HCT116 (cell line): ENCODE measurements around the gene SPCS2. TPM values are rescaled to one million over a fixed set of nuclear protein-coding genes. Genes with fewer than 3 reads are reported as not detected.

Experiments used
- ATAC-seq: fragments of 200-7000 bp; cut with Tn5 transposase; 2 replicates; pipeline ENCODE4 v1.9.1; 2020; ENCODE audit warnings: mild to moderate bottlenecking, moderate library complexity
- BruUV-seq: library from RNA; stranded (reverse); fragments of 400-500 nt; replicated peaks from 2 replicates; lab custom pipeline; 2021; lab: Mats Ljungman, UMichigan
- CTCF ChIA-PET: fragments of 300-600 bp; sonication (Branson Sonifier 250); formaldehyde crosslinking; loops from one replicate; lab custom pipeline; 2021; ENCODE audit warnings: antibody characterized with exemption; lab: Charles Lee
- POLR2A ChIA-PET: fragments of 300-600, 350-600 bp; sonication (Branson Sonifier 250); formaldehyde crosslinking; loops from one replicate; lab custom pipeline; 2021; ENCODE audit warnings: antibody characterized with exemption; lab: Charles Lee
- RAD21 ChIA-PET, 2 experiments: fragments of 300-600 bp; sonication (Branson Sonifier 250); formaldehyde crosslinking; loops; one replicate each; lab custom pipeline; 2023; ENCODE audit warnings: low total read pairs in 2 of 2; ENCODE audit not compliant: uncharacterized antibody in 2 of 2, unreplicated experiment in 2 of 2, low non-redundant PET in 1 of 2; lab: Charles Lee
- DNase-seq: peaks from one replicate; pipeline ENCODE4 v3.0.0-alpha.2; 2010; ENCODE audit warnings: low read depth, low spot score
- H2AFZ ChIP-seq: fragments of 200-600 bp; shearing (Covaris generic), sonication (generic); 2 replicates; pipeline ENCODE4 v1.6.1; 2017; ENCODE audit warnings: low read depth, mixed run types, mixed read lengths, antibody characterized with exemption, low read length; ENCODE audit not compliant: poor library complexity, severe bottlenecking
- H3K27ac ChIP-seq: 2 replicates; pipeline ENCODE4 v1.5.1; 2012; ENCODE audit warnings: low read depth, low read length
- H3K27me3 ChIP-seq: fragments of 200-600 bp; sonication (generic); 2 replicates; pipeline ENCODE4 v1.6.1; 2016; ENCODE audit warnings: mixed run types, low read length, mixed read lengths; ENCODE audit not compliant: insufficient read depth
- H3K36me3 ChIP-seq, 2 experiments: fragments of 200-500 bp in 1 of 2; fragments of 200-600 bp in 1 of 2; sonication (Bioruptor generic) in 1 of 2; sonication (generic) in 1 of 2; 2 replicates each; pipeline versions ENCODE4 v1.5.1 to v1.6.1; 2014 to 2016; ENCODE audit warnings: low read length in 2 of 2, inconsistent platforms in 1 of 2, mixed read lengths in 1 of 2, mixed run types in 1 of 2; ENCODE audit not compliant: insufficient read depth in 2 of 2, control insufficient read depth in 1 of 2
- H3K4me1 ChIP-seq, 2 experiments: fragments of 200-600 bp in 1 of 2; sonication (generic) in 1 of 2; 2 replicates each; pipeline versions ENCODE4 v1.5.1 to v1.6.1; 2012 to 2017; ENCODE audit warnings: low read length in 2 of 2, inconsistent platforms in 1 of 2, mild to moderate bottlenecking in 1 of 2, mixed read lengths in 1 of 2, mixed run types in 1 of 2, moderate library complexity in 1 of 2; ENCODE audit not compliant: insufficient read depth in 2 of 2, control insufficient read depth in 1 of 2
- H3K4me2 ChIP-seq: fragments of 200-600 bp; sonication (generic); 2 replicates; pipeline ENCODE4 v1.6.1; 2017; ENCODE audit warnings: mixed run types, low read length, mixed read lengths
- H3K4me3 ChIP-seq, 2 experiments: fragments of 200-600 bp in 1 of 2; sonication (generic) in 1 of 2; replicated peaks in 1 of 2; 2 replicates each; pipeline ENCODE4 v1.5.1; 2011 to 2016; ENCODE audit warnings: low read length in 2 of 2, control low read depth in 1 of 2, low read depth in 1 of 2, mild to moderate bottlenecking in 1 of 2, mixed read lengths in 1 of 2, mixed run types in 1 of 2
- H3K79me2 ChIP-seq: fragments of 200-600 bp; sonication (generic); 2 replicates; pipeline ENCODE4 v1.6.1; 2017; ENCODE audit warnings: mild to moderate bottlenecking, mixed run types, low read length, moderate library complexity, mixed read lengths; ENCODE audit not compliant: insufficient read depth
- H3K9ac ChIP-seq: fragments of 200-600 bp; sonication (generic); 2 replicates; pipeline ENCODE4 v1.6.1; 2016; ENCODE audit warnings: low read length, mixed read lengths
- H3K9me2 ChIP-seq: fragments of 200-600 bp; sonication (generic), shearing (Covaris generic); 2 replicates; pipeline ENCODE4 v1.6.1; 2017; ENCODE audit warnings: mixed run types, mild to moderate bottlenecking, moderate library complexity; ENCODE audit not compliant: insufficient read depth
- H3K9me3 ChIP-seq, 2 experiments: fragments of 200-500 bp in 1 of 2; fragments of 200-600 bp in 1 of 2; sonication (Bioruptor generic) in 1 of 2; sonication (generic) in 1 of 2; 2 replicates each; pipeline ENCODE4 v1.6.1; 2014 to 2017; ENCODE audit warnings: low read length in 2 of 2, mixed read lengths in 2 of 2, inconsistent platforms in 1 of 2, low read depth in 1 of 2, mild to moderate bottlenecking in 1 of 2, mixed run types in 1 of 2, moderate library complexity in 1 of 2; ENCODE audit not compliant: control insufficient read depth in 1 of 2, insufficient read depth in 1 of 2
- H4K20me1 ChIP-seq: fragments of 200-600 bp; sonication (generic), shearing (Covaris generic); 2 replicates; pipeline ENCODE4 v1.6.1; 2017; ENCODE audit warnings: mixed run types, mild to moderate bottlenecking, moderate library complexity; ENCODE audit not compliant: insufficient read depth
- CTCF ChIP-seq, 3 experiments: fragments of 200-600 bp in 1 of 3; sonication (generic) in 1 of 3; IDR thresholded peaks in 2 of 3; conservative IDR thresholded peaks in 1 of 3; 2 replicates each; pipeline ENCODE4 v1.5.1; 2012 to 2017; ENCODE audit warnings: low read depth in 2 of 3, low read length in 2 of 3, antibody characterized with exemption in 1 of 3, borderline replicate concordance in 1 of 3, control low read depth in 1 of 3, mild to moderate bottlenecking in 1 of 3, mixed read lengths in 1 of 3, mixed run types in 1 of 3, moderate library complexity in 1 of 3; ENCODE audit not compliant: insufficient read depth in 1 of 3
- SP1 ChIP-seq: IDR thresholded peaks from 2 replicates; pipeline ENCODE4 v1.6.1; 2012; ENCODE audit warnings: low read depth
- intact Hi-C: fragments of 100-400 bp; cut with micrococcal nuclease; formaldehyde crosslinking; loops from 2 replicates; pipeline ENCODE4 v1.10.0; 2022
- total RNA-seq: library from RNA; stranded (reverse); gene quantifications from one replicate; pipeline ENCODE4 v1.2.1, GENCODE V29; 2021; ENCODE audit not compliant: unreplicated experiment
- TF ChIP-seq, protein P1 (sequence below): IDR thresholded peaks from 2 replicates; pipeline ENCODE4 v1.6.1; 2012; ENCODE audit warnings: low read depth

SPCS2 gene
- total RNA-seq, 1 experiment from 2014 or later, result 133 TPM

DNA sequence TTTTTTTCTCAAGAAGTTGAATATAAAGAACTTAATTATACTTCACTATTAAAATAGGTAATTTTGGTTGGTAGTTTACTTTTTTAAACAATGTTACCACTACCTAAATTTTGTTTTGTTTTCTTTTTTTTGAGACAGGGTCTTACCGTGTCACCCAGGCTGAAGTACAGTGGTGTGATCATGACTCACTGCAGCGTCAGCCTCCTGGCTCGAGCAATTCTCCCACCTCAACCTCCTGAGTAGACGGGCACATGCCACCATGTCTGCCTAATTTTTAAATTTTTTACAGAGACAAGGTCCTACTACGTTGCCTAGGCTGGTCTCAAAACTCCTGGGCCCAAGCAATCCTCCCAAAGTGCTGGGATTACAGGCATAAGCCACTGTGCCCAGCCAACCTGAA lies 17.6 kb downstream of the SPCS2 start:
- no peaks in the 10 kb centered on the region for H3K4me1 ChIP-seq
- peaks cover 61% of the 10 kb centered on the region for H3K79me2 ChIP-seq
- ChIA-PET CTCF (no interaction called here), RAD21 (no interaction called here), POLR2A (no interaction called here)
- no peaks in the 10 kb centered on the region for H3K27me3 ChIP-seq
- H3K9me2 ChIP-seq, result no peaks in the 10 kb centered on the region
- intact Hi-C loops, result no loop called here
- H3K9ac ChIP-seq, result no peak overlapping the region
- no TSS peak for BruUV-seq
- ATAC-seq (no peak), DNase-seq (no peak)
- no peaks in the 10 kb centered on the region for H3K9me3 ChIP-seq
- peaks cover 7% of the 10 kb centered on the region; the same call in 1 of the 2 replicates for H4K20me1 ChIP-seq
- H2AFZ ChIP-seq, result no peak overlapping the region
- no peak overlapping the region for H3K4me3 ChIP-seq
- H3K36me3 ChIP-seq, result peaks cover 4 to 14% of the 10 kb centered on the region in 2 experiments; a peak in 2 of 4 replicates
- H3K27ac ChIP-seq, result no peak overlapping the region
- H3K4me2 ChIP-seq, result no peak overlapping the region
- no peak for TF ChIP-seq SP1
- no peak for TF ChIP-seq CTCF (IDR thresholded peaks at IDR 0.05 in 2 of 3, conservative IDR thresholded peaks at IDR 0.05 in 1 of 3; ENCODE audit: borderline replicate concordance in 1 of 3, insufficient read depth in 1 of 3, low read depth in 2 of 3, low read length in 2 of 3)
- TF ChIP-seq, protein P1, sequence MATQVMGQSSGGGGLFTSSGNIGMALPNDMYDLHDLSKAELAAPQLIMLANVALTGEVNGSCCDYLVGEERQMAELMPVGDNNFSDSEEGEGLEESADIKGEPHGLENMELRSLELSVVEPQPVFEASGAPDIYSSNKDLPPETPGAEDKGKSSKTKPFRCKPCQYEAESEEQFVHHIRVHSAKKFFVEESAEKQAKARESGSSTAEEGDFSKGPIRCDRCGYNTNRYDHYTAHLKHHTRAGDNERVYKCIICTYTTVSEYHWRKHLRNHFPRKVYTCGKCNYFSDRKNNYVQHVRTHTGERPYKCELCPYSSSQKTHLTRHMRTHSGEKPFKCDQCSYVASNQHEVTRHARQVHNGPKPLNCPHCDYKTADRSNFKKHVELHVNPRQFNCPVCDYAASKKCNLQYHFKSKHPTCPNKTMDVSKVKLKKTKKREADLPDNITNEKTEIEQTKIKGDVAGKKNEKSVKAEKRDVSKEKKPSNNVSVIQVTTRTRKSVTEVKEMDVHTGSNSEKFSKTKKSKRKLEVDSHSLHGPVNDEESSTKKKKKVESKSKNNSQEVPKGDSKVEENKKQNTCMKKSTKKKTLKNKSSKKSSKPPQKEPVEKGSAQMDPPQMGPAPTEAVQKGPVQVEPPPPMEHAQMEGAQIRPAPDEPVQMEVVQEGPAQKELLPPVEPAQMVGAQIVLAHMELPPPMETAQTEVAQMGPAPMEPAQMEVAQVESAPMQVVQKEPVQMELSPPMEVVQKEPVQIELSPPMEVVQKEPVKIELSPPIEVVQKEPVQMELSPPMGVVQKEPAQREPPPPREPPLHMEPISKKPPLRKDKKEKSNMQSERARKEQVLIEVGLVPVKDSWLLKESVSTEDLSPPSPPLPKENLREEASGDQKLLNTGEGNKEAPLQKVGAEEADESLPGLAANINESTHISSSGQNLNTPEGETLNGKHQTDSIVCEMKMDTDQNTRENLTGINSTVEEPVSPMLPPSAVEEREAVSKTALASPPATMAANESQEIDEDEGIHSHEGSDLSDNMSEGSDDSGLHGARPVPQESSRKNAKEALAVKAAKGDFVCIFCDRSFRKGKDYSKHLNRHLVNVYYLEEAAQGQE, result no peak
